Neural cell (in vitro differentiated cells): ENCODE measurements around the gene USP32.

Source experiments
- CTCF ChIP-seq: fragments of 450-650 bp; IDR thresholded peaks from 2 replicates; pipeline ENCODE4 v1.5.1; 2014; ENCODE audit warnings: antibody characterized with exemption, mild to moderate bottlenecking, moderate library complexity; ENCODE audit not compliant: poor library complexity, severe bottlenecking
- EP300 ChIP-seq: fragments of 450-650 bp; conservative IDR thresholded peaks from 2 replicates; pipeline ENCODE4 v1.6.1; 2014; ENCODE audit warnings: antibody characterized with exemption, mild to moderate bottlenecking, moderate library complexity; ENCODE audit not compliant: poor library complexity, severe bottlenecking
- EZH2 ChIP-seq: fragments of 200-600, 300-800 bp; shearing (Covaris generic), sonication (generic); IDR thresholded peaks from 2 replicates; pipeline ENCODE4 v1.6.1; 2014; ENCODE audit warnings: antibody characterized with exemption, low read length, borderline replicate concordance, mild to moderate bottlenecking; ENCODE audit not compliant: insufficient read depth, poor library complexity, severe bottlenecking
- MXI1 ChIP-seq: fragments of 450-650 bp; conservative IDR thresholded peaks from 2 replicates; pipeline ENCODE4 v1.6.1; 2014; ENCODE audit warnings: antibody characterized with exemption, mild to moderate bottlenecking; ENCODE audit not compliant: poor library complexity, severe bottlenecking
- POLR2AphosphoS5 ChIP-seq: IDR thresholded peaks from 2 replicates; pipeline ENCODE4 v1.6.1; 2012
- RAD21 ChIP-seq: fragments of 450-650 bp; conservative IDR thresholded peaks from 2 replicates; pipeline ENCODE4 v1.6.1; 2014; ENCODE audit warnings: antibody characterized with exemption, mild to moderate bottlenecking, moderate library complexity
- REST ChIP-seq: IDR thresholded peaks from 2 replicates; pipeline ENCODE4 v1.6.1; 2012; ENCODE audit warnings: borderline replicate concordance
- SMC3 ChIP-seq: fragments of 450-650 bp; conservative IDR thresholded peaks from 2 replicates; pipeline ENCODE4 v1.6.1; 2014; ENCODE audit warnings: antibody characterized with exemption, mild to moderate bottlenecking, moderate library complexity; ENCODE audit not compliant: poor library complexity
- TAF1 ChIP-seq: IDR thresholded peaks from 2 replicates; pipeline ENCODE4 v1.6.1; 2012; ENCODE audit warnings: low read depth

- TF ChIP-seq POLR2AphosphoS5 = no peak
- TF ChIP-seq EZH2 = no peak
- TF ChIP-seq CTCF = no peak
- no peak for TF ChIP-seq TAF1
- TF ChIP-seq RAD21 = no peak
- TF ChIP-seq EP300 = no peak
- TF ChIP-seq MXI1 = no peak
- no peak for TF ChIP-seq REST
- TF ChIP-seq SMC3 = no peak
Observed at GRCh38 chr17:60328679-60329078, 63.3 kb downstream of the USP32 start.
